HL-60 (cell line): ENCODE measurements around the gene IFT43.

Experiments used
- CTCF ChIP-seq: IDR thresholded peaks from one replicate; pipeline ENCODE4 v1.5.1; 2011; ENCODE audit warnings: low read length, control low read depth, inconsistent platforms; ENCODE audit not compliant: insufficient read depth
- GABPA ChIP-seq: IDR thresholded peaks from 2 replicates; pipeline ENCODE4 v1.6.1; 2012; ENCODE audit warnings: low read depth
- POLR2AphosphoS5 ChIP-seq: IDR thresholded peaks from 2 replicates; pipeline ENCODE4 v1.6.1; 2012; ENCODE audit warnings: low read depth
- REST ChIP-seq: IDR thresholded peaks from 2 replicates; pipeline ENCODE4 v1.6.1; 2012; ENCODE audit warnings: low read depth; ENCODE audit not compliant: insufficient replicate concordance
- SPI1 ChIP-seq: IDR thresholded peaks from 2 replicates; pipeline ENCODE4 v1.6.1; 2012; ENCODE audit warnings: low read depth, mild to moderate bottlenecking, borderline replicate concordance

- no peak for TF ChIP-seq CTCF
- no peak for TF ChIP-seq POLR2AphosphoS5
- no peak for TF ChIP-seq REST
- no peak for TF ChIP-seq GABPA
- no peak for TF ChIP-seq SPI1
Observed at GRCh38 chr14:75999511-76000190, 14.1 kb downstream of the IFT43 start.
